ENCODE measurements around the gene STARD5.

Gene STARD5

DNA sequence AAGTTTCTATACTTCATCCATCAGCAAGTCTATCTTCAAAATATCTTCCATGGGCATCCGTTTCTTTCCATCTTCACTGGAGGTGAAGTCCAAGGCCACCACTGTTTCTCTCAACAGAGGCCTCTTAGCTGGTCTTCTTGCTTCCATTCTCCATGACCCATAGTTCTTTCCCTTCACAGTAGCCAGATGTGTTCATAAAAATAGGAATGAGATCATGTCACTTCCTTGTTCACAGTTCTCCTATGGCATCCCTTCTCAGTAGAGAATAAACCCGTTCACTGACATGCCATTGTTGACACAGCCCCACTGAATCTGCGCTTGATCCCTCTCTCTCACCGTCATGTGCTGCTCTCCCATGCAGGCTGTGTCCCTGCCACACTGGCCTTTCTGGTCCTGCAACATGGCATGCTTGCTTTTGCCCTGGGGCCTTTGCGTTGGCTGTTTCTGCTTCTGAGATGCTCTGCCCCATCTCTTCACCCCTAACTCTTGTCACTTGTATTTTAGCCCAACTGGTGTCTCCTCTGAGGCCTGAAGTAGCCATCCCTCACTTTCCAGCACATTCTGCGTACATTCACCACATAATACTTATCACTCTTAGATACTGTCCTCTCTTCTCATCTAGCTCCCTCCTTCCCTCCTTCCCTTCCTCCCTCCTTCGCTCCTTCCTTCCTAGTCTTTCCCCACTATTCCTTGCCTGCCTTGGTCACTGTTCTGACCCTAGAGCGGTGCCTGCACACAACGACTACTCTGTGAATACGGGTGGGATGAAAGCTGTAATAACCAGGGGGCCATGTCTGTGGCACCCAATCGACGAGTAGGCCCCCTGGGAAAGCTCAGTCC, 42.0 kb downstream of the STARD5 start:
- Histone ChIP-seq H3K9me3 (ENCODE audit: control insufficient read depth, low read length) (no peaks in the 10 kb centered on the region), H3K9ac (no peak overlapping the region), H3K36me3 (ENCODE audit: control insufficient read depth, insufficient read depth, low read length) (no peaks in the 10 kb centered on the region), H3K4me3 (ENCODE audit: low read depth, low read length) (no peak overlapping the region), H3K27me3 (ENCODE audit: control insufficient read depth, insufficient read depth, low read length) (no peaks in the 10 kb centered on the region), H3K4me1 (peaks cover 3% of the 10 kb centered on the region), H2AFZ (no peak overlapping the region), H3K4me2 (ENCODE audit: low read length) (no peak overlapping the region), H3K79me2 (no peaks in the 10 kb centered on the region), H3K27ac (no peak overlapping the region)
- TF ChIP-seq, protein P1, sequence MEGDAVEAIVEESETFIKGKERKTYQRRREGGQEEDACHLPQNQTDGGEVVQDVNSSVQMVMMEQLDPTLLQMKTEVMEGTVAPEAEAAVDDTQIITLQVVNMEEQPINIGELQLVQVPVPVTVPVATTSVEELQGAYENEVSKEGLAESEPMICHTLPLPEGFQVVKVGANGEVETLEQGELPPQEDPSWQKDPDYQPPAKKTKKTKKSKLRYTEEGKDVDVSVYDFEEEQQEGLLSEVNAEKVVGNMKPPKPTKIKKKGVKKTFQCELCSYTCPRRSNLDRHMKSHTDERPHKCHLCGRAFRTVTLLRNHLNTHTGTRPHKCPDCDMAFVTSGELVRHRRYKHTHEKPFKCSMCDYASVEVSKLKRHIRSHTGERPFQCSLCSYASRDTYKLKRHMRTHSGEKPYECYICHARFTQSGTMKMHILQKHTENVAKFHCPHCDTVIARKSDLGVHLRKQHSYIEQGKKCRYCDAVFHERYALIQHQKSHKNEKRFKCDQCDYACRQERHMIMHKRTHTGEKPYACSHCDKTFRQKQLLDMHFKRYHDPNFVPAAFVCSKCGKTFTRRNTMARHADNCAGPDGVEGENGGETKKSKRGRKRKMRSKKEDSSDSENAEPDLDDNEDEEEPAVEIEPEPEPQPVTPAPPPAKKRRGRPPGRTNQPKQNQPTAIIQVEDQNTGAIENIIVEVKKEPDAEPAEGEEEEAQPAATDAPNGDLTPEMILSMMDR (IDR thresholded peaks at IDR 0.05), result no peak

DNA sequence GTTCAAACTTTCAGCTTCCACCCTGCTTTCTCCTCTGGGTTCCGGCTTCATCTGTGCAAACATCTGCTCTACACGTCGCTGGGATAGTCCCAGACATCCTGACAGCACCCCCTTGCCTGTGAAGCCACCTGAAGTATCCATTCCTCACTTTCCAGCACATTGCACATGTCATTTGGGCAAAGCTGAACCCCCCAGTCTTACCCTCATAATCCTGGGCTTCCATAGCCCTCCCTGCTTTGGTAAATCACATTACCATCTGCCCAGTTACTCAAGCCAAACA, 42.5 kb downstream of the STARD5 start:
- H3K9me3 ChIP-seq (ENCODE audit: control insufficient read depth, low read length), result no peaks in the 10 kb centered on the region

DNA sequence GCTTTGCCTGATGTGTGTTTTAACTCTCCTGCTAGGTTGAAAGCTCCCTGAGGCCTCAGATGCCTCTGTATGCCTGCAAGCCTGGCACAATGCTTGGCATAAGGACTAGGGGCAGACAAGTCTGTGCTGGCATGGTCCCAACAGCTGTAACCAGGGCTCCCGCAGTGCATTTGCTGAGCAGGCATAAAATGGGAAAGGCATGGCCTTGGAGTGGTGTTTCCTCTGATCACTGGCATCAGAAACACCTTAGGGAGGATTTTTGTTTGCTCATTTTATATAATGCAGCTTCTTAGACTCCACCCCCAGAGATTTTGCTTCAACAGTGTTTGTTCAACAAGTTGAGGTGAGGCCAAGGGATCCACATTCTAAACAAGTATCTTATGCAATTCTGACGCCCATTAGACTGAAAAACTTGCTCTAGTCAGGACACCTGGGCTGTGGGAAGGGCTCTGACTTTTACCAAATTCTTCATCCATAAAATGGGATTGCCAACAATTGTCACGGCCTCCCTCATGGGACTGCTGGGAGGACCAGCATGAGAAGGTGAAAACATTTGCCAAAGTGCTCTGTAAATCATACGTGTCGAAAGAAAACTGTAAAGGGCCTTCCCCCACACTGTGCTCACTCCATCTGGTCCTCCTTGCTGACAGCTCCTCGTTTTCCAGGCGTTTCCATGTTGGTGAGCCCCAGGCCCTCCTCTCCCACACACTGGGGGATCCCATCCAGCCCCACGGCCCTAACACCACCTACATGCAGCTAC, 43.1 kb downstream of the STARD5 start:
- Histone ChIP-seq H2AFZ (no peak overlapping the region), H3K79me2 (no peaks in the 10 kb centered on the region), H3K4me3 (ENCODE audit: low read depth, low read length) (no peak overlapping the region), H3K4me1 (peaks cover 3% of the 10 kb centered on the region), H3K9ac (no peak overlapping the region), H3K27ac (no peak overlapping the region), H3K27me3 (ENCODE audit: control insufficient read depth, insufficient read depth, low read length) (no peaks in the 10 kb centered on the region), H3K4me2 (ENCODE audit: low read length) (no peak overlapping the region), H3K36me3 (ENCODE audit: control insufficient read depth, insufficient read depth, low read length) (no peaks in the 10 kb centered on the region), H3K9me3 (ENCODE audit: control insufficient read depth, low read length) (no peaks in the 10 kb centered on the region)
- TF ChIP-seq, protein P1 (IDR thresholded peaks at IDR 0.05), result no peak

More for the DNA sequence above, 42.5 kb downstream of the STARD5 start:
- Histone ChIP-seq H3K4me3 (ENCODE audit: low read depth, low read length) (no peak overlapping the region), H3K27ac (no peak overlapping the region), H3K4me2 (ENCODE audit: low read length) (no peak overlapping the region), H3K4me1 (peaks cover 3% of the 10 kb centered on the region), H3K36me3 (ENCODE audit: control insufficient read depth, insufficient read depth, low read length) (no peaks in the 10 kb centered on the region), H2AFZ (no peak overlapping the region), H3K9ac (no peak overlapping the region), H3K79me2 (no peaks in the 10 kb centered on the region), H3K27me3 (ENCODE audit: control insufficient read depth, insufficient read depth, low read length) (no peaks in the 10 kb centered on the region)
- TF ChIP-seq, protein P1 (IDR thresholded peaks at IDR 0.05), result no peak

DNA sequence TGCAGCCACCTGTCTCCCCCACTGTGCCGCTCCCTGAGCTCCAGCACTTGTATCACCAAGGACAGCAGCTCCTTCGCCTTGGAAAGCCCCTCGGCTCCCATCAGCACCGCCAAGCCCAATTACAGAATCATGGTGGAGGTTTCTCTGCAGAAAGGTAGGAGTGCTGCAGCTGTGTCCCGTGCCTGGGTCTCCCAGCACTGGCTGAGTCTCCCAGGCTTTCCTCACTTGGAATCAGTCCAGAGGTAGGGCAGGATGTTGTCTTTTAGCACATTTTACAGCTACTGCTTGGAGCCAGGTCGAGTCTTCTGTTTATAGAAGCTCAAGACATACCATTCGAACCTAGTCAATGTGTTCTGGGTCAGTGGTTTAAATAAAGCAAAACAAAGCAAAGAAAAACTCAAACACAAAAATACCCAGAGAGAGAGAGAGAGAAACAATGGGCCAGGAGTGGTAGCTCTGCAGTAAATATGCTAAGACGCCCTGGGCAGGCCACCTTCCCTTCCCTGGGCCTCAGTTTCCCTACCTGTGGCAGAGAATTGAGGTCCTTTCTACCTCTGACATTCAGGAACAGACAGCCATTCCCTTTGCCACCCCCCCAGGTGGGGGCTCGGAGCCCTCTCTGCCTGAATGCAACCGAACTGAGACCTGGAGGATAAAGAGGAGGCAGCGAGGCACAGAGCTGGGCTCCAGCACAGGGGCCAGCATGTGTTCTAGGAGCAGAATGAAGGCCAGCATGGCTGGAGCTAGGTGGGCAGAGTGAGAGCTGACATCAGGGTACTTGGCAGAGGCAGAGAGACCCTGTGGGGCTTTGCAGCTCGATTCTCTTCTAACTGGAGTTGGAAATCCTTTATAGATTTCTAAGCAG, 44.1 kb downstream of the STARD5 start:
- no peak overlapping the region for H3K27ac ChIP-seq
- no peak overlapping the region for H3K4me2 ChIP-seq (ENCODE audit: low read length)
- no peak overlapping the region for H3K4me3 ChIP-seq (ENCODE audit: low read depth, low read length)
- H2AFZ ChIP-seq, result no peak overlapping the region
- TF ChIP-seq, protein P1 (IDR thresholded peaks at IDR 0.05), result no peak
- H3K36me3 ChIP-seq (ENCODE audit: control insufficient read depth, insufficient read depth, low read length), result no peaks in the 10 kb centered on the region
- no peaks in the 10 kb centered on the region for H3K9me3 ChIP-seq (ENCODE audit: control insufficient read depth, low read length)
- H3K4me1 ChIP-seq, result peaks cover 3% of the 10 kb centered on the region
- H3K79me2 ChIP-seq, result no peaks in the 10 kb centered on the region
- no peak overlapping the region for H3K9ac ChIP-seq
- no peaks in the 10 kb centered on the region for H3K27me3 ChIP-seq (ENCODE audit: control insufficient read depth, insufficient read depth, low read length)
